Sigmoid colon (tissue), 7 donors: Measurements from ENCODE around the gene SLC16A7. TPM values are rescaled to one million over a fixed set of nuclear protein-coding genes. Genes with fewer than 3 reads are reported as not detected.

Experiments
- DNase-seq: peaks from one replicate; pipeline ENCODE4 v3.0.0-alpha.2; 2019
- H3K27ac ChIP-seq, 4 donors: fragments of 200-600 bp; sonication (generic); one replicate each; pipeline ENCODE4 v1.5.1; 2016 to 2019; ENCODE audit warnings: mild to moderate bottlenecking in 1 of 4
- H3K27me3 ChIP-seq, 3 donors: fragments of 200-600 bp; sonication (generic); one replicate each; pipeline ENCODE4 v1.5.1; 2019; ENCODE audit warnings: mild to moderate bottlenecking in 1 of 3
- H3K36me3 ChIP-seq, 4 donors: fragments of 200-600 bp; sonication (generic); one replicate each; pipeline ENCODE4 v1.5.1; 2016 to 2019
- H3K4me1 ChIP-seq, 4 donors: fragments of 200-600 bp; sonication (generic); one replicate each; pipeline ENCODE4 v1.5.1; 2017 to 2019
- H3K4me3 ChIP-seq, 4 donors: fragments of 200-600 bp; sonication (generic); one replicate each; pipeline ENCODE4 v1.5.1; 2017 to 2019; ENCODE audit warnings: mild to moderate bottlenecking in 2 of 4, moderate library complexity in 1 of 4
- H3K9me3 ChIP-seq, 4 donors: fragments of 200-600 bp in 3 of 4; sonication (generic) in 3 of 4; one replicate each; pipeline versions ENCODE4 v1.5.1 to v1.6.1; 2013 to 2019
- CTCF ChIP-seq, 4 experiments: fragments of 450-650 bp in 3 of 4; fragments of 200-600 bp in 1 of 4; IDR thresholded peaks; one replicate each; pipeline ENCODE4 v1.5.1; 2016 to 2019; ENCODE audit warnings: antibody characterized with exemption in 4 of 4, mild to moderate bottlenecking in 3 of 4, moderate library complexity in 2 of 4
- EP300 ChIP-seq, 4 donors: sonication (generic); formaldehyde crosslinking; IDR thresholded peaks; one replicate each; pipeline ENCODE4 v1.6.1; 2017; ENCODE audit warnings: antibody characterized with exemption in 4 of 4
- POLR2A ChIP-seq, 2 donors: fragments of 450-650 bp; IDR thresholded peaks; one replicate each; pipeline ENCODE4 v1.6.1; 2016; ENCODE audit warnings: antibody characterized with exemption in 2 of 2, mild to moderate bottlenecking in 2 of 2, moderate library complexity in 2 of 2
- POLR2AphosphoS5 ChIP-seq, 4 donors: sonication (generic); formaldehyde crosslinking; IDR thresholded peaks; one replicate each; pipeline ENCODE4 v1.6.1; 2017; ENCODE audit warnings: antibody characterized with exemption in 4 of 4
- WGBS, 2 donors: extraction: QIAGEN DNeasy Blood & Tissue Kit; methylation state at CpG; one replicate each; pipeline ENCODE4 v1.1.7; 2013; 5-methylcytosine and 5-hydroxymethylcytosine counted together
- intact Hi-C: fragments of 100-400 bp; cut with DNase I; formaldehyde crosslinking; loops from one replicate; pipeline ENCODE4 v1.15.1; 2023
- polyA plus RNA-seq, 3 donors: library from polyadenylated mRNA; stranded (reverse); fragments of 200-250 nt; gene quantifications; one replicate each; pipeline ENCODE4 v1.2.3, GENCODE V29; 2013
- total RNA-seq, 4 donors: library from RNA; depleted of rRNA; stranded (reverse); fragments of >200 nt; gene quantifications; one replicate each; pipeline ENCODE4 v1.1.0, GENCODE V29; 2016
- donor health status: healthy with polysubstance abuse.
- donor health status: Bipolar disorder and iron deficiency.
- donor health status: healthy.

The SLC16A7 gene
- total and polyA plus RNA-seq, 7 donors = 0.46 to 38.8 (median 27.1) TPM

DNA sequence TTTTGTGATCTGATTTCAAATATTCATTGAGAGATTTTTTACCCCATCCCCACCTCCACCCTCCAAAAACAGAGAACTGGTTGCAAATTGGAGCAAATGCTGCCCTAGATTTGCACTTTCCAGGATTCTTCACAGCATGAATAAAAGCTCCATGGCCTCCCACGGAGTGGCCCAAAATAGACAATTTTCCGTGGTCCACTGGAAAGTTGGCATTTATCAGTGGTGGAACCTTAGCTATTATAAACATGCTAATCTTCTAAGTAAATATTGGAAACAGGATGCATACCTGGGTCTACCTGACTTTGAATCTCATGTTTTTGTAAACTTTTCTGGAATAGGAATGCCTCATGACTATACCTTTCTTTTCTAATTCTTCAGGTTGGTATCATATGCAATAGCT is 123.9 kb downstream of the SLC16A7 start:
- H3K36me3 ChIP-seq = no peaks in the 10 kb centered on the region
- no peaks in the 10 kb centered on the region for H3K9me3 ChIP-seq
- H3K27me3 ChIP-seq = no peaks in the 10 kb centered on the region
- no peak for TF ChIP-seq CTCF (IDR thresholded peaks at IDR 0.05)
- TF ChIP-seq EP300 (IDR thresholded peaks at IDR 0.05) = no peak
- TF ChIP-seq POLR2AphosphoS5 (IDR thresholded peaks at IDR 0.05) = no peak
- no peak overlapping the region for H3K4me3 ChIP-seq
- 75 to 76% methylated on average over 2 of the region's 2 CpGs for WGBS, 2 donors
- H3K27ac ChIP-seq = no peak overlapping the region
- no peaks in the 10 kb centered on the region for H3K4me1 ChIP-seq
- intact Hi-C loops = no loop called here
- no peak for DNase-seq

DNA sequence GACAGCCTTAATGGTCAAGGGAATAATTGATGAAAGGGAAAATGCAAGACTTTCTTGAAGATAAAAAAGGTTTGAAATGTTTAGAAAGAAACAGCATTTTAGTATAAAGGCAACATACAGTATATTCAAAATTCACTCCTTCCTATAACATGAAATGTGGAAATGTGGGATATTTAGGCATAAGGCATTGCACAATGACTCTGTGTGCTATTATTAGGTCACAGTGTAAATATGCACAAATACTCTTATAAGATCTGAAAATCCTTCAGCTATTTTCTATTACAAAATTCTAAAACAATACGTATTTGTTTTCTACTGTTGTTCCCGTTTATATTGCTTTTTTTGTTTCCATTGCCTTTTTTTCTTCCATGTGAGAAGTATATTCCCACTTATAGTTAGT is 127.7 kb downstream of the SLC16A7 start:
- H3K9me3 ChIP-seq = no peaks in the 10 kb centered on the region
- H3K36me3 ChIP-seq = no peaks in the 10 kb centered on the region
- H3K4me3 ChIP-seq = no peak overlapping the region
- WGBS, 2 donors = 68 to 92% methylated on average over 2 of the region's 2 CpGs
- H3K27me3 ChIP-seq = no peaks in the 10 kb centered on the region
- H3K4me1 ChIP-seq = no peaks in the 10 kb centered on the region
- TF ChIP-seq EP300 (IDR thresholded peaks at IDR 0.05) (no peak), POLR2AphosphoS5 (IDR thresholded peaks at IDR 0.05) (no peak), POLR2A (IDR thresholded peaks at IDR 0.05) (no peak), CTCF (IDR thresholded peaks at IDR 0.05) (no peak)
- intact Hi-C loops = no loop called here
- no peak for DNase-seq
- H3K27ac ChIP-seq = no peak overlapping the region

- Histone ChIP-seq H3K9me3 (no peaks in the 10 kb centered on the region), H3K36me3 (no peaks in the 10 kb centered on the region), H3K27ac (no peak overlapping the region), H3K4me1 (no peaks in the 10 kb centered on the region), H3K27me3 (no peaks in the 10 kb centered on the region), H3K4me3 (no peak overlapping the region)
- intact Hi-C loops = no loop called here
- TF ChIP-seq CTCF (IDR thresholded peaks at IDR 0.05) (no peak), POLR2A (IDR thresholded peaks at IDR 0.05) (no peak), POLR2AphosphoS5 (IDR thresholded peaks at IDR 0.05) (no peak), EP300 (IDR thresholded peaks at IDR 0.05) (no peak)
- 96 to 97% methylated on average over 2 of the region's 2 CpGs for WGBS, 2 donors
- no peak for DNase-seq
These were observed 128.3 kb downstream of the SLC16A7 start for GRCh38 chr12:59724011-59724695.

DNA sequence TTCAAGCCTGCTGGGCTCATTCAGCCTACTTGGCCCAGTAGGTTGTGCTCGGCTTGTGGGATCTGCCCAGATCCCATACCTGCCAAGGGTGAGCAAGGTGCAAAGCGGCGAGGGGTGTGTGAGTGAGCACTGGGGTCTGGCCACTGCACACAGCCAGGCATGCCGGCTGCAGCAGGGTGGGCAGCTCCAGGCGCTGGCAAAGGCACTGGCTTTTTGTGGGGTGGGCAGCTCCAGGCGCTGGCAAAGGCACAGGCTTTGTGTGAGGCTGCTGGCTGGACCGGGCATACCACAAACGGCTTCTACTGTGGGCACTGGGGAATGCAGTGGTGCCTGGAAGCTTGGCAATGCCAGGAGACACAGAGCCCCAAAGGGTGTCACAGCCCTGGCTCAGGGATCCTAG is 137.4 kb downstream of the SLC16A7 start:
- H3K4me1 ChIP-seq = no peaks in the 10 kb centered on the region
- H3K27ac ChIP-seq = no peak overlapping the region
- H3K4me3 ChIP-seq = no peak overlapping the region
- no peaks in the 10 kb centered on the region for H3K36me3 ChIP-seq
- DNase-seq = no peak
- intact Hi-C loops = no loop called here
- no peaks in the 10 kb centered on the region for H3K9me3 ChIP-seq
- no peaks in the 10 kb centered on the region for H3K27me3 ChIP-seq
- WGBS, 2 donors = 87 to 93% methylated on average over 8 of the region's 8 CpGs
- TF ChIP-seq CTCF (IDR thresholded peaks at IDR 0.05) = no peak

DNA sequence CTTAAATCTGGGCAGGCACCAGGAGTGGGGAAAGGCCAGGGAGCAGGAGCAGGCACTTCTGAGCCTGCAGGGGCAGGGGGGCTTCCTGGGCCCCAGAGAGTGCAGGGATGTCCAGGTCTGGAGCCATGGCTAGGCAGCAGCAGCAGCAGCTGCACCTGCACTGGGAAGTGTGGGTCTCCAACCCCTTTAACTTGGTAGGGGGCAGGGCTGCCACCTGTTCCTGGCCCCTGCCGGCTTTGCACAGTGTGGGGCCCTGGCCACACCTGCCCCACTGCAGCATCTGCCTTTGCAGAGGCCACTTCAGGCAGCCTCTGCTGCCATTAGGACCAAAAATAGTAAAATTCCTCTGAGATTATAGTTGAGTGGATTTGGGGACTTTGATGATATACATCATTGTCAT is 138.5 kb downstream of the SLC16A7 start:
- WGBS, 2 donors = 35 to 70% methylated on average over 1 of the region's 1 CpG
- DNase-seq = no peak
- no peaks in the 10 kb centered on the region for H3K27me3 ChIP-seq
- TF ChIP-seq POLR2A (IDR thresholded peaks at IDR 0.05) = no peak
- H3K36me3 ChIP-seq = no peaks in the 10 kb centered on the region
- no peaks in the 10 kb centered on the region for H3K9me3 ChIP-seq
- intact Hi-C loops = no loop called here
- no peak overlapping the region for H3K27ac ChIP-seq
- H3K4me1 ChIP-seq = no peaks in the 10 kb centered on the region
- H3K4me3 ChIP-seq = no peak overlapping the region
